Putamen (tissue), 1 donor: Measurements from ENCODE around the gene RNU5B-1.

Experiments
- DNase-seq: peaks from one replicate; pipeline ENCODE4 v3.0.0-alpha.2; 2016; ENCODE audit warnings: low spot score

The RNU5B-1 gene

DNA sequence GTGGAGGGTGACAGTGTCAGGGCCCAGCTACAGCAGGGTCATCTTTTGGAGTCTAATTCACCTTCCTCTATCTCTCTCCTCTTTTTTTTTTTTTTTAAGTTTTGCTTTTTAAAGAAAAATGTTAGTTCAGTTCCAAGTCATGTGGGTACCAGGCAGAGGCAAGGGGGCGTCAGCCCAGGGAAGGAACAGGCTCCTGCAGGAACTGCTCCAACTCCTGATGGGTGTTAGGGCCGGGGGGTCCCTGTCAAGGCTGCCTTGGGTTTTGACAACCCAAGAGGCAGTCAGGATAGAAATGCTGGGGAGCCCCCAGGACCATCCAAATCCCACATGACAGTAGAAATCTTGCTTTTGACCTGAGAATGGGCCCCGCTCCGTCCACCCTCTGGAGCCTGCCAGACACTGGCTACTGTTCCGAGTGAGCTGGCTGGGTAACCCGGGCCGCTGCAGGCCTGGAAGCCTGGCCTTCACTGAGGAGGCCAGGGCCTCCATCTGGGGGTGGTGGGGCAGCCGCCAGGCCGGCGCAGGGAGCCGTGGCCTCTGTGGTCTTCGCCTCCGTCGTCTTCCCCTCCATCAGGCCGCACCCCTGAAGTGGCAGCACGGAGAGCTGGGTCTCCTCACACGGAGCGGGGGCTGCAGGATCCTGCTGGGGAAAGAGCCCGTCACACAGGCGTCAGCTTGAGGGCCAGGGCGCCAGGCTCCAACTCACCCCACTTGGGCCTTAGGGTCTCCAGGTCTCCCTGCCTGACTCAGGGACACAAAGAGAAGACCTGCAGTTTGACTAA, 24.2 kb downstream of the RNU5B-1 start:
- no peak for DNase-seq

GRCh38 chr15:65329288-65329983, 25.0 kb downstream of the RNU5B-1 start:
- DNase-seq: no peak

- no peak for DNase-seq
Observed at GRCh38 chr15:65329984-65330735, 25.7 kb downstream of the RNU5B-1 start.

GRCh38 chr15:65330934-65331645, 26.6 kb downstream of the RNU5B-1 start:
- DNase-seq: no peak

GRCh38 chr15:65331811-65332210, 27.3 kb downstream of the RNU5B-1 start:
- no peak for DNase-seq

GRCh38 chr15:65332391-65333147, 28.1 kb downstream of the RNU5B-1 start:
- no peak for DNase-seq

DNA sequence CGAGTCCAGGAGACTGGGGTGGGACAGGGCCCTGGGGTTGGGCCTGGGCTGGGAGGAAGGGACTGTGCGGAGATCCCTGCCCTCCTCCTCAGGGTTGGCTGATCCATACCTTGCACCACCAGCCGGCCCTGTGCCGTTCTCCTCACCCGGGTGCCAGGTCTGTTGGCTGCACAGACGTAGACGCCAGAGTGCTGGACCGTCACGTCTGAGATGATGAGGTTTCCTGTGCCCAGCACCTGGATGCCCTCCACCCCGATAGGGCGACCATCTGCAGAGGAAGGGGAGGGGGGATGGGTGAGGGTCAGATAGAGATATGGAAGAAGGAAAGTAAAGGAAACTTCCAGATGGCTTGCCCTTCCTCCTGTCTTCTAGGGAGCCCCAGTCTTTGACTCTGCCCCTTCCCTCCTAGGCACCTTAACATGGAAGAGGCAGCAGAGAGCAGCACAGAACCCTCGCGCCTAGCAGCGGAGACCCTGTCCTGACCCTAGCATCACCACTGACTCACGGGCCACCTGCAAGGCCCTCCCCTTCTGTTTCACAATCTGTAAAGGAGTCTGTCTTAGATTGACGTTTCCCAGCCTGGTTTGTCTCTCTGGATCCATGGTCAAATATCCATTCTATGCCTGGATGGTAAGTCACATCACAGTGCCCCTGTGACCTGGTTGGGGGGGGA, 28.8 kb downstream of the RNU5B-1 start:
- no peak for DNase-seq

DNA sequence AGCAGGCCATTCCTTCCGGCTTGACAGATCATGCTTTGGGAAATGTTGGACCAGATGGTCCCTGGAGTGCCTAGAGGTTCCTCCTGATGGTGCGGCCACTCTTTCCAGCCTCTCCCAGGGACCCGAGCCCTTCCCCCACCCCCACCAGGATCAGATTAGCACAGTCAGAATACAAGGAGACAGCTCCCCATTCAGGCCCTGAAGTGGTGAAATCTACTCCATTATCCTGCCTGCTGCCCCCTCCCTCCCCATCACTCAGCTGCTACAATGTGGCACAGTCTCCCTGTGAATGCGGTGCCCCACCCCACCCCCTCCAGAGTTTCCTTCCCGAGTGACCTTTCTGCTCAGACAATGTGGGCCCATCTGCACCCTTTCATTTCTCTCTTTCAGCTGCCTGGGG, 29.4 kb downstream of the RNU5B-1 start:
- DNase-seq: no peak

GRCh38 chr15:65334586-65335231, 30.2 kb downstream of the RNU5B-1 start:
- no peak for DNase-seq

- no peak for DNase-seq
Observed at GRCh38 chr15:65335278-65336055, 31.0 kb downstream of the RNU5B-1 start.

- no peak for DNase-seq
Observed at GRCh38 chr15:65336493-65337435, 32.3 kb downstream of the RNU5B-1 start.

DNA sequence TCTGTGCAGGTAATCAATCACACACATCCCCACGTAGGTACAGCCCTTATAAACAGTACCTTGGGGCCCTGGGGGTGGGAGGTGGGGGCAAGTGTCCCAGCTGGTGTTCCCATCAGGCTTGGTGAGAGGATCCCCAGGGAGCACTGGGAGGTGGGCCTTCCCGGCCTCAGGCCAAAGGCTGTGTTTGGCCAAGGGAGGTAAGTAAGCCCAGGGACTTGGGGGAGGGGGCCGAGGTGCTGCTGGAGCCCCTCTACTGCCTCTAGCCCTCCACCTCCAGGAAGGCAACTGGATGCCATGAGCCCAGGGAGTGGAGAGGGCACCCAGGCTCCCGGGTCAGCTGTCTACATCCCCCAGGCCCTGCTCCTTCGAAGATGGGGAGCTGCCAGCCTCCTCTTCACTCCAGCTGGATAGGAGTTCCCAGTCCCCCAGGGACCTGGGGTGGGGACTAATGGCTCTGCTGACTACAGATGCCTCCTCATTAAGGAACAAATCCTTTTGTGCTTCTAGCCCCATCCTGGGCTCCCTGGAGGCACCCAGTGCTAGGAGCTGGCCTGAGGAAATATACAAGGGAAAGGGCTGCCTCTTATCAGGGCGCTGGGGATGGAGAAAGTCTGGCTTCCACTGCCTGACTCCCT, 33.1 kb downstream of the RNU5B-1 start:
- no peak for DNase-seq

- DNase-seq: no peak
Observed at GRCh38 chr15:65338366-65338765, 33.9 kb downstream of the RNU5B-1 start.

GRCh38 chr15:65338823-65339222, 34.3 kb downstream of the RNU5B-1 start:
- no peak for DNase-seq

GRCh38 chr15:65339416-65339815, 34.9 kb downstream of the RNU5B-1 start:
- DNase-seq: no peak

DNA sequence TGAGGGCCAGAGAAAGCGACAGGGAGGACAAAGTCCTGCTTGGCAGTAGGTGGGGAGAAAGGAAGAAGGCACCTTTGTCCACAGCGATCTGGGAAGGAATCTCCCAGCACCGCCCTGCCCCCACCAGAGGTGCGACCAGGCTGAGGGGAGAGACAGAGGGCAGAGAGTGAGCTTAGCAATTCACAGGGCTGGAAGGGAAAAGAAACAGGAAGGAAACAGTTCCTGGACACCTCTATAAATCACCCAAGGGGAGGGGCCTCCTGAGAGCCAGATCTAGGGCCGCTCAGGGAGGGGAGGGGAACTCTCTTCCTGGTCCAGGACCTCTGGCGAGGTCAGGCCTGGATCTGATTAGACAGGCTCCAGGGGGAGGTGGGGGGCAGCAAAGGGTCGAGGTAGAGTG, 35.4 kb downstream of the RNU5B-1 start:
- DNase-seq: no peak

GRCh38 chr15:65342493-65342892, 38.0 kb downstream of the RNU5B-1 start:
- no peak for DNase-seq
